Mesendoderm (in vitro differentiated cells): ENCODE data around the gene TEAD1.

Source experiments
- DNase-seq: peaks from one replicate; pipeline ENCODE4 v3.0.0; 2013
- H2AK5ac ChIP-seq: 2 replicates; pipeline ENCODE4 v1.6.1; 2013; ENCODE audit warnings: low read length, inconsistent platforms
- H2BK120ac ChIP-seq: 2 replicates; pipeline ENCODE4 v1.6.1; 2013; ENCODE audit warnings: low read depth, mild to moderate bottlenecking, low read length, moderate library complexity, mixed read lengths
- H2BK15ac ChIP-seq: replicated peaks from 2 replicates; pipeline ENCODE4 v1.6.1; 2013; ENCODE audit warnings: low read depth, mild to moderate bottlenecking, moderate library complexity
- H2BK5ac ChIP-seq: 2 replicates; pipeline ENCODE4 v1.6.1; 2013; ENCODE audit warnings: low read length, inconsistent platforms
- H3K18ac ChIP-seq: 2 replicates; pipeline ENCODE4 v1.6.1; 2013; ENCODE audit warnings: mild to moderate bottlenecking, low read length, mixed read lengths
- H3K23ac ChIP-seq: one replicate; pipeline ENCODE4 v1.6.1; 2013; ENCODE audit warnings: low read length
- H3K27ac ChIP-seq: 2 replicates; pipeline ENCODE4 v1.5.1; 2013; ENCODE audit warnings: low read depth, mild to moderate bottlenecking, inconsistent platforms, low read length, moderate library complexity
- H3K27me3 ChIP-seq: 2 replicates; pipeline ENCODE4 v1.6.1; 2013; ENCODE audit warnings: low read length, control low read depth, mild to moderate bottlenecking, inconsistent platforms; ENCODE audit not compliant: insufficient read depth, poor library complexity
- H3K36me3 ChIP-seq: 2 replicates; pipeline ENCODE4 v1.6.1; 2013; ENCODE audit warnings: low read length, inconsistent platforms; ENCODE audit not compliant: control insufficient read depth, insufficient read depth
- H3K4ac ChIP-seq: one replicate; pipeline ENCODE4 v1.6.1; 2013; ENCODE audit warnings: low read depth, mild to moderate bottlenecking, low read length, moderate library complexity
- H3K4me1 ChIP-seq: 2 replicates; pipeline ENCODE4 v1.6.1; 2013; ENCODE audit warnings: low read depth, low read length, inconsistent platforms; ENCODE audit not compliant: control insufficient read depth
- H3K4me2 ChIP-seq: 2 replicates; pipeline ENCODE4 v1.6.1; 2013; ENCODE audit warnings: low read length
- H3K4me3 ChIP-seq: 2 replicates; pipeline ENCODE4 v1.5.1; 2013; ENCODE audit warnings: mild to moderate bottlenecking, low read length
- H3K56ac ChIP-seq: one replicate; pipeline ENCODE4 v1.6.1; 2013; ENCODE audit warnings: low read length
- H3K79me1 ChIP-seq: 2 replicates; pipeline ENCODE4 v1.6.1; 2013; ENCODE audit warnings: low read length, inconsistent platforms
- H3K79me2 ChIP-seq: 2 replicates; pipeline ENCODE4 v1.6.1; 2013; ENCODE audit warnings: mild to moderate bottlenecking, low read length; ENCODE audit not compliant: control insufficient read depth, insufficient read depth
- H3K9ac ChIP-seq: 2 replicates; pipeline ENCODE4 v1.6.1; 2013; ENCODE audit warnings: low read length, inconsistent platforms
- H4K5ac ChIP-seq: one replicate; pipeline ENCODE4 v1.6.1; 2013; ENCODE audit warnings: low read length
- H4K8ac ChIP-seq: one replicate; pipeline ENCODE4 v1.6.1; 2013; ENCODE audit warnings: low read depth, mild to moderate bottlenecking, control low read depth, low read length, moderate library complexity
- WGBS: extraction: QIAGEN DNeasy Blood & Tissue Kit; methylation state at CpG from one replicate; pipeline ENCODE4 v1.1.7; 2013; ENCODE audit warnings: low lambda C conversion rate, missing lambda C conversion rate; ENCODE audit not compliant: insufficient coverage; ENCODE audit errors: extremely low coverage; 5-methylcytosine and 5-hydroxymethylcytosine counted together

The TEAD1 gene

GRCh38 chr11:12775955-12776354 is 101.7 kb downstream of the TEAD1 start:
- WGBS = no CpG with 5 or more reads among the region's 10 CpGs
- Histone ChIP-seq H3K27me3 (no peaks in the 10 kb centered on the region), H4K8ac (no peak overlapping the region), H2BK5ac (no peak overlapping the region), H3K79me1 (peaks cover 28% of the 10 kb centered on the region), H3K79me2 (peaks cover 59% of the 10 kb centered on the region), H3K9ac (no peak overlapping the region), H3K23ac (no peak overlapping the region), H3K27ac (no peak overlapping the region), H2BK120ac (no peak overlapping the region), H3K56ac (no peak overlapping the region), H4K5ac (no peak overlapping the region), H2BK15ac (no peak overlapping the region), H2AK5ac (no peak overlapping the region), H3K18ac (no peak overlapping the region), H3K4me3 (no peak overlapping the region), H3K4me2 (no peak overlapping the region), H3K4me1 (peaks cover 4% of the 10 kb centered on the region), H3K4ac (no peak overlapping the region), H3K36me3 (no peaks in the 10 kb centered on the region)
- DNase-seq = no peak

- Histone ChIP-seq H4K5ac (no peak overlapping the region), H3K27me3 (no peaks in the 10 kb centered on the region), H4K8ac (no peak overlapping the region), H3K4me2 (no peak overlapping the region), H2BK120ac (no peak overlapping the region), H2BK5ac (no peak overlapping the region), H2BK15ac (no peak overlapping the region), H3K27ac (no peak overlapping the region), H3K79me2 (peaks cover 46% of the 10 kb centered on the region), H2AK5ac (no peak overlapping the region), H3K4me3 (no peak overlapping the region), H3K4ac (no peak overlapping the region), H3K79me1 (peaks cover 22% of the 10 kb centered on the region), H3K9ac (no peak overlapping the region), H3K56ac (no peak overlapping the region), H3K18ac (no peak overlapping the region), H3K4me1 (peaks cover 4% of the 10 kb centered on the region), H3K36me3 (no peaks in the 10 kb centered on the region), H3K23ac (no peak overlapping the region)
- no CpG with 5 or more reads among the region's 5 CpGs for WGBS
- DNase-seq = no peak
Measured at GRCh38 chr11:12777208-12777874, 103.1 kb downstream of the TEAD1 start.

GRCh38 chr11:12778240-12778905 is 104.2 kb downstream of the TEAD1 start:
- Histone ChIP-seq H4K5ac (no peak overlapping the region), H3K27me3 (no peaks in the 10 kb centered on the region), H4K8ac (no peak overlapping the region), H2BK120ac (no peak overlapping the region), H2BK5ac (no peak overlapping the region), H3K23ac (no peak overlapping the region), H3K79me2 (peaks cover 43% of the 10 kb centered on the region), H3K4me2 (no peak overlapping the region), H3K4me1 (no peaks in the 10 kb centered on the region), H3K9ac (no peak overlapping the region), H3K18ac (no peak overlapping the region), H3K27ac (no peak overlapping the region), H2AK5ac (no peak overlapping the region), H3K36me3 (no peaks in the 10 kb centered on the region), H3K4me3 (no peak overlapping the region), H3K79me1 (peaks cover 20% of the 10 kb centered on the region), H3K4ac (no peak overlapping the region), H2BK15ac (no peak overlapping the region), H3K56ac (no peak overlapping the region)
- no CpG with 5 or more reads among the region's 2 CpGs for WGBS
- DNase-seq = no peak

GRCh38 chr11:12783765-12784164 is 109.5 kb downstream of the TEAD1 start:
- H3K56ac ChIP-seq = no peak overlapping the region
- no peak overlapping the region for H3K27ac ChIP-seq
- no peak overlapping the region for H3K18ac ChIP-seq
- H3K23ac ChIP-seq = peak overlapping the region; percentile 31
- no peak overlapping the region for H3K4me2 ChIP-seq
- H3K4me1 ChIP-seq = peaks cover 13% of the 10 kb centered on the region
- H4K5ac ChIP-seq = no peak overlapping the region
- no peak overlapping the region for H3K9ac ChIP-seq
- no peak overlapping the region for H4K8ac ChIP-seq
- no peak overlapping the region for H2AK5ac ChIP-seq
- no peak overlapping the region for H2BK15ac ChIP-seq
- no peak overlapping the region for H3K4ac ChIP-seq
- H3K79me1 ChIP-seq = peaks cover 28% of the 10 kb centered on the region
- no peak for DNase-seq
- H2BK120ac ChIP-seq = no peak overlapping the region
- no peak overlapping the region for H3K4me3 ChIP-seq
- whole genome bisulfite sequencing = no CpG with 5 or more reads among the region's 2 CpGs
- peaks cover 43% of the 10 kb centered on the region for H3K79me2 ChIP-seq
- no peaks in the 10 kb centered on the region for H3K27me3 ChIP-seq
- no peaks in the 10 kb centered on the region for H3K36me3 ChIP-seq
- no peak overlapping the region for H2BK5ac ChIP-seq

- Histone ChIP-seq H3K79me1 (peaks cover 26% of the 10 kb centered on the region), H3K27ac (no peak overlapping the region), H3K4me3 (no peak overlapping the region), H2BK15ac (no peak overlapping the region), H3K18ac (no peak overlapping the region), H4K8ac (no peak overlapping the region), H3K4me1 (peaks cover 13% of the 10 kb centered on the region), H3K56ac (no peak overlapping the region), H3K4ac (no peak overlapping the region), H2BK5ac (no peak overlapping the region), H3K4me2 (no peak overlapping the region), H3K9ac (no peak overlapping the region), H2AK5ac (no peak overlapping the region), H3K36me3 (no peaks in the 10 kb centered on the region), H4K5ac (no peak overlapping the region), H3K23ac (no peak overlapping the region), H3K27me3 (no peaks in the 10 kb centered on the region), H3K79me2 (peaks cover 44% of the 10 kb centered on the region), H2BK120ac (no peak overlapping the region)
- DNase-seq = no peak
- no CpG with 5 or more reads among the region's 3 CpGs for WGBS
Measured at GRCh38 chr11:12784445-12784844, 110.2 kb downstream of the TEAD1 start.
